Ishikawa (cell line): ENCODE data around the gene ARID1B.

Experiments
- CEBPB ChIP-seq: IDR thresholded peaks from 2 replicates; pipeline ENCODE4 v1.6.1; 2012
- CREB1 ChIP-seq: IDR thresholded peaks from 2 replicates; pipeline ENCODE4 v1.6.1; 2012; ENCODE audit warnings: low read depth
- EGR1 ChIP-seq: IDR thresholded peaks from 2 replicates; pipeline ENCODE4 v1.6.1; 2012
- EP300 ChIP-seq: IDR thresholded peaks from 2 replicates; pipeline ENCODE4 v1.6.1; 2012; ENCODE audit warnings: borderline replicate concordance
- FOXM1 ChIP-seq: IDR thresholded peaks from 2 replicates; pipeline ENCODE4 v1.6.1; 2012; ENCODE audit warnings: low read depth, borderline replicate concordance
- MAX ChIP-seq: IDR thresholded peaks from 2 replicates; pipeline ENCODE4 v1.6.1; 2012
- NFIC ChIP-seq: IDR thresholded peaks from 2 replicates; pipeline ENCODE4 v1.6.1; 2012
- RAD21 ChIP-seq: IDR thresholded peaks from 2 replicates; pipeline ENCODE4 v1.6.1; 2012; ENCODE audit warnings: low read depth
- REST ChIP-seq: IDR thresholded peaks from 2 replicates; pipeline ENCODE4 v1.6.1; 2012; ENCODE audit warnings: low read depth, mild to moderate bottlenecking
- TAF1 ChIP-seq: IDR thresholded peaks from 2 replicates; pipeline ENCODE4 v1.6.1; 2012; ENCODE audit warnings: low read depth, mild to moderate bottlenecking
- TCF12 ChIP-seq: IDR thresholded peaks from 2 replicates; pipeline ENCODE4 v1.6.1; 2012; ENCODE audit warnings: low read depth
- TEAD4 ChIP-seq: IDR thresholded peaks from 2 replicates; pipeline ENCODE4 v1.6.1; 2012
- YY1 ChIP-seq: IDR thresholded peaks from 2 replicates; pipeline ENCODE4 v1.6.1; 2012; ENCODE audit warnings: low read depth
- ZBTB7A ChIP-seq: IDR thresholded peaks from 2 replicates; pipeline ENCODE4 v1.6.1; 2012; ENCODE audit warnings: low read depth
- TF ChIP-seq, protein P1 (sequence below): IDR thresholded peaks from 2 replicates; pipeline ENCODE4 v1.6.1; 2012

ARID1B gene

DNA sequence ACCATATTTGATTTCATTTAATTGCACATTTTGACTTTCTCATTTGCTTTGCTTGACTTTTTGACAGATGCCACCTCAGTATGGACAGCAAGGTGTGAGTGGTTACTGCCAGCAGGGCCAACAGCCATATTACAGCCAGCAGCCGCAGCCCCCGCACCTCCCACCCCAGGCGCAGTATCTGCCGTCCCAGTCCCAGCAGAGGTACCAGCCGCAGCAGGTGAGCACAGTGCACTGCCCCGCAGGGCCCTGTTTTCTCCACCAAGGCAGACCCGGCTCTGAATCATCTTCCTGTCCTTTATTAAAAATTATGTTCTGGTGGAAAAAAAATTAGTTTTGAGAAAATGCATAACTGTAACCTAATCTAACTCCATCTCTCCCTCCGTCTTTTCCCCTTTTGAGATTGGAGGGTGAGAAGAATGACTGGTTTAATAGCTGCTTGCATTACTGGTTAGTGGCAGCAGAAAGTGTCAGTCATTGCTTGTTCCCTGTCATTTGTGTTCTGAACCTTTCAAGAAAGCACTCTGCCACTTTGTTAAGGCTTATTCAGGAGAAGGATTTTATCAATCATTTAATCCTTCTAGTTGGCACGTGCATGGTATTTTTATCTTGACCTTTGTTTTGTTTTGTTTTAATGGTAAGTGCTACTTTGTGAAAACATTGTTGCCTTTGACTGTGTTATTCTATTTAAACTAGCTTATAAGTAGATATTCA is 124.3 kb downstream of the ARID1B start:
- TF ChIP-seq EP300 (no peak), CREB1 (no peak), ZBTB7A (no peak), TAF1 (no peak), EGR1 (no peak), RAD21 (no peak), MAX (no peak), CEBPB (no peak), TCF12 (no peak), TEAD4 (no peak), NFIC (no peak), FOXM1 (no peak), YY1 (no peak), REST (no peak)
- TF ChIP-seq, protein P1, sequence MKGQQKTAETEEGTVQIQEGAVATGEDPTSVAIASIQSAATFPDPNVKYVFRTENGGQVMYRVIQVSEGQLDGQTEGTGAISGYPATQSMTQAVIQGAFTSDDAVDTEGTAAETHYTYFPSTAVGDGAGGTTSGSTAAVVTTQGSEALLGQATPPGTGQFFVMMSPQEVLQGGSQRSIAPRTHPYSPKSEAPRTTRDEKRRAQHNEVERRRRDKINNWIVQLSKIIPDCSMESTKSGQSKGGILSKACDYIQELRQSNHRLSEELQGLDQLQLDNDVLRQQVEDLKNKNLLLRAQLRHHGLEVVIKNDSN = no peak

DNA sequence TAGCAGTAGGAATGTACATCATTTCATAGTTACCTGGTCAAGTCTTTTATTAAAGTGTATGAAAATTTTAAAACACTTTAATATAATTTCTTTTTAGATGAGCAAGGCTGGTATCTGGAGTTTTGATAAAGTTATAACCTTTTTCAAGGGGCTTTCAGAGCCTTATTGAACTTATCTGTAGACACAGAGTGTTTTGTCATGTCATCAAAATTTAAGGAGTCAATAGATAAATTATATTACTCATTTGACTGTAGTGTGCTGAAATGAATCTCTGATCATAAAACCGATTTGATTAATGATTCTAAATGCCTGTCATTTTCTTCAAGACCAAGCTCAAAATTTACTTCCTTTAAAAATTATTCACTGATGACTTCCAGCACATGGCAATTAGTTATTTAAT is 125.6 kb downstream of the ARID1B start:
- TF ChIP-seq RAD21 (no peak), TEAD4 (no peak), CEBPB (no peak), EGR1 (no peak), TAF1 (no peak), YY1 (no peak), TCF12 (no peak), REST (no peak), FOXM1 (no peak), EP300 (no peak), MAX (no peak), CREB1 (no peak)
- TF ChIP-seq, protein P1 = no peak

DNA sequence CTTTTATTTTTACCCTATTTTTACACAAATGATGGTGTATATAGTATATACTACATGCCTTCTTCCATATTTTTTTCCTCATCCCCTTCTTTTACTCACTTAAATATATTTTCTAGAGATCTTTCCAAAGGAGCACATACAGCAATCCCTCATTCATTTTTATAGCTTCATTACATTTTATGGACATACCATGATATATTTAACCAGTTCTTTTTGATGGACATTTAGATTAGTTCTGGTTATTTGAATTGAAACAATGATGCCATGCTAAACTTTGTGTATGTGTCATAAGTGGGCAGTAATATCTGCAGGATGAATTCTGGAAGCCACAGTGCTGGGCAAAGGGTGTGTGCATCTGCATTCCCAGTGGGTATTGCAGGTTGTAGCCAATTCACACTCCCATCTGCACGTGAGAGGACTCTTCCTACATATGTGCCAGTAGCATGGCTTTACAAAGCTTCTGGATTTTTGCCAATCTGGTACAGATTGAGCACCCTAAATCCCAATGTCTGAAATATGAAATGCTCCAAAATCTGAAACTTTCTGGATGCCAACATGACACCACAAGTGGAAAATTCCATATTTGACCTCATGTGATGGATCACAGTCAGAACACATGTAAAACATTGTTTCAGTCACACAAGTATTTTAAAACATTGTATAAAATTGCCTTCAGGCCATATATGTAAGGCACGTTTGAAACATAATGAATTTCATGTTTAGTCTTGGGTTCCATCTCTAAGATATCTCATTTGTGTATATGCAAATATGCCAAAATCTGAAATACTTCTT is 127.2 kb downstream of the ARID1B start:
- TF ChIP-seq TEAD4 (no peak), NFIC (no peak), FOXM1 (no peak), CEBPB (no peak), ZBTB7A (no peak), EP300 (no peak), EGR1 (no peak), TAF1 (no peak), YY1 (no peak), REST (no peak), RAD21 (no peak), TCF12 (no peak), MAX (no peak), CREB1 (no peak)
- TF ChIP-seq, protein P1 = no peak
